H1 (cell line): Measurements from ENCODE around the gene ONECUT3. TPM values are rescaled to one million over a fixed set of nuclear protein-coding genes. Genes with fewer than 3 reads are reported as not detected.

ENCODE experiments used
- BCL11A ChIP-seq, 2 experiments: IDR thresholded peaks; one replicate each; pipeline ENCODE4 v1.6.1; 2011; ENCODE audit warnings: low read depth in 2 of 2, low read length in 2 of 2, mild to moderate bottlenecking in 2 of 2
- HDAC6 ChIP-seq: IDR thresholded peaks from one replicate; pipeline ENCODE4 v1.7.1; 2012; ENCODE audit warnings: low read depth, mild to moderate bottlenecking, inconsistent platforms, low read length, moderate library complexity
- JUN ChIP-seq: IDR thresholded peaks from 2 replicates; pipeline ENCODE4 v1.6.1; 2011; ENCODE audit warnings: low read depth, mild to moderate bottlenecking, improper control_type of control experiment, low read length
- NANOG ChIP-seq: IDR thresholded peaks from 2 replicates; pipeline ENCODE4 v1.6.1; 2011; ENCODE audit warnings: low read length, low read depth, mild to moderate bottlenecking, inconsistent platforms; ENCODE audit not compliant: insufficient read depth, poor library complexity, severe bottlenecking
- SIN3A ChIP-seq, 2 experiments: IDR thresholded peaks in 1 of 2; conservative IDR thresholded peaks in 1 of 2; 2 replicates each; pipeline ENCODE4 v1.6.1; 2011 to 2012; ENCODE audit warnings: low read length in 2 of 2, improper control_type of control experiment in 1 of 2, low read depth in 1 of 2, mild to moderate bottlenecking in 1 of 2
- SP1 ChIP-seq: IDR thresholded peaks from 2 replicates; pipeline ENCODE4 v1.6.1; 2011; ENCODE audit warnings: low read depth, low read length
- SP4 ChIP-seq: IDR thresholded peaks from 2 replicates; pipeline ENCODE4 v1.6.1; 2012; ENCODE audit warnings: low read length, inconsistent platforms
- SRF ChIP-seq: IDR thresholded peaks from 2 replicates; pipeline ENCODE4 v1.6.1; 2011; ENCODE audit warnings: mild to moderate bottlenecking, low read depth, low read length, moderate library complexity
- TBP ChIP-seq: IDR thresholded peaks from 2 replicates; pipeline ENCODE4 v1.6.1; 2011; ENCODE audit warnings: low read depth, low read length, improper control_type of control experiment
- TEAD4 ChIP-seq: IDR thresholded peaks from 2 replicates; pipeline ENCODE4 v1.6.1; 2012; ENCODE audit warnings: low read depth, low read length, inconsistent platforms, mixed read lengths
- polyA plus RNA-seq, 7 experiments: library from polyadenylated mRNA; depleted of rRNA in 3 of 7; stranded (reverse) in 5 of 7; unstranded in 2 of 7; fragments of >200 nt in 5 of 7; fragments of 200-250 nt in 2 of 7; gene quantifications; 1 replicate in 5 of 7; 2 replicates in 1 of 7; 4 replicates in 1 of 7; pipeline versions ENCODE4 v1.2.1 to v1.2.3, GENCODE V29; 2011 to 2013; ENCODE audit warnings: missing spikeins in 2 of 7, mixed read lengths in 2 of 7
- total RNA-seq: library from RNA; stranded (reverse); fragmentation: NEBNext Ultra II Directional; extraction: Animal tissue kit (Norgen Biotek cat#: 25700); gene quantifications from 2 replicates; pipeline ENCODE4 v1.2.1, GENCODE V29; 2021
- TF ChIP-seq, protein P1 (sequence below): fragments of 300-600 bp; sonication (generic); IDR thresholded peaks from 2 replicates; pipeline ENCODE4 v1.7.1; 2012; ENCODE audit warnings: low read length, moderate library complexity, mild to moderate bottlenecking, inconsistent platforms; ENCODE audit not compliant: insufficient replicate concordance

Gene ONECUT3
- total and polyA plus RNA-seq, 2 of the 8 experiments (the other 6 are each of a cell fraction or from before 2014, with no cell fraction given), result not detected

DNA sequence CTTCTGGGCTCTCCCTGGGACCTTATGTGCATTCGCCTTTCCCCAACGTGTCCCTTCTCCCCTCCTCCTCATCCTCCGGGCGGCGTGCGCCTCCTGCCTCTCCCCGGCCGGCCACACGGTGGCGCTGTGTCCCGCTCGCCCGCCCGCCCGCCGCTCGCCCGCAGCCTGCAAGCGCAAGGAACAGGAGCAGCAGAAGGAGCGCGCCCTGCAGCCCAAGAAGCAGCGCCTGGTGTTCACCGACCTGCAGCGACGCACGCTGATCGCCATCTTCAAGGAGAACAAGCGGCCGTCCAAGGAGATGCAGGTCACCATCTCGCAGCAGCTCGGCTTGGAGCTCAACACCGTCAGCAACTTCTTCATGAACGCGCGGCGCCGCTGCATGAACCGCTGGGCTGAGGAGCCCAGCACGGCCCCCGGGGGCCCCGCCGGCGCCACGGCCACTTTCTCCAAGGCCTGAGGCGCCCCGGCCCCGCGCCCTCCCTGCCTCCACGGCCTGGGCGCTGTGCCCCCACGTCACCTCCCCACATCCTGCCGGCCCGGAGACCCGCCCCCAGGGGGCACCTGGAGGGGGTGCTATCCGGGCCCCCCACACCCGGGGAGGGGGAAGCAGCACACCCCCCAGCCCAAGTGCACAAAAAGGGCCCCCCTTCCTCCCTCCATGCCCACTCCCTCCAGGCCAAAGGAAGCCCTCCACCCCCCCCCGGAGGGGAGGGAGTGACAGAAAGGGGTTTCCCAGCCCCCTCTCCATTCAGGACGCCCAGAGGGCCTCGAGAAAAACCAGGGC is 21.9 kb downstream of the ONECUT3 start (continued):
- no peak for TF ChIP-seq SP1
- TF ChIP-seq JUN, result no peak
- TF ChIP-seq TEAD4, result no peak
- TF ChIP-seq SIN3A (conservative IDR thresholded peaks at IDR 0.05 in 1 of 2, IDR thresholded peaks at IDR 0.05 in 1 of 2; ENCODE audit: low read depth in 1 of 2, low read length in 2 of 2), result no peak
- peak; percentile 32; the same call in 1 of the 2 replicates for TF ChIP-seq SRF
- no peak for TF ChIP-seq BCL11A (IDR thresholded peaks at IDR 0.05; ENCODE audit: low read depth in 2 of 2, low read length in 2 of 2)
- no peak for TF ChIP-seq NANOG
- no peak for TF ChIP-seq HDAC6
- TF ChIP-seq, protein P1, sequence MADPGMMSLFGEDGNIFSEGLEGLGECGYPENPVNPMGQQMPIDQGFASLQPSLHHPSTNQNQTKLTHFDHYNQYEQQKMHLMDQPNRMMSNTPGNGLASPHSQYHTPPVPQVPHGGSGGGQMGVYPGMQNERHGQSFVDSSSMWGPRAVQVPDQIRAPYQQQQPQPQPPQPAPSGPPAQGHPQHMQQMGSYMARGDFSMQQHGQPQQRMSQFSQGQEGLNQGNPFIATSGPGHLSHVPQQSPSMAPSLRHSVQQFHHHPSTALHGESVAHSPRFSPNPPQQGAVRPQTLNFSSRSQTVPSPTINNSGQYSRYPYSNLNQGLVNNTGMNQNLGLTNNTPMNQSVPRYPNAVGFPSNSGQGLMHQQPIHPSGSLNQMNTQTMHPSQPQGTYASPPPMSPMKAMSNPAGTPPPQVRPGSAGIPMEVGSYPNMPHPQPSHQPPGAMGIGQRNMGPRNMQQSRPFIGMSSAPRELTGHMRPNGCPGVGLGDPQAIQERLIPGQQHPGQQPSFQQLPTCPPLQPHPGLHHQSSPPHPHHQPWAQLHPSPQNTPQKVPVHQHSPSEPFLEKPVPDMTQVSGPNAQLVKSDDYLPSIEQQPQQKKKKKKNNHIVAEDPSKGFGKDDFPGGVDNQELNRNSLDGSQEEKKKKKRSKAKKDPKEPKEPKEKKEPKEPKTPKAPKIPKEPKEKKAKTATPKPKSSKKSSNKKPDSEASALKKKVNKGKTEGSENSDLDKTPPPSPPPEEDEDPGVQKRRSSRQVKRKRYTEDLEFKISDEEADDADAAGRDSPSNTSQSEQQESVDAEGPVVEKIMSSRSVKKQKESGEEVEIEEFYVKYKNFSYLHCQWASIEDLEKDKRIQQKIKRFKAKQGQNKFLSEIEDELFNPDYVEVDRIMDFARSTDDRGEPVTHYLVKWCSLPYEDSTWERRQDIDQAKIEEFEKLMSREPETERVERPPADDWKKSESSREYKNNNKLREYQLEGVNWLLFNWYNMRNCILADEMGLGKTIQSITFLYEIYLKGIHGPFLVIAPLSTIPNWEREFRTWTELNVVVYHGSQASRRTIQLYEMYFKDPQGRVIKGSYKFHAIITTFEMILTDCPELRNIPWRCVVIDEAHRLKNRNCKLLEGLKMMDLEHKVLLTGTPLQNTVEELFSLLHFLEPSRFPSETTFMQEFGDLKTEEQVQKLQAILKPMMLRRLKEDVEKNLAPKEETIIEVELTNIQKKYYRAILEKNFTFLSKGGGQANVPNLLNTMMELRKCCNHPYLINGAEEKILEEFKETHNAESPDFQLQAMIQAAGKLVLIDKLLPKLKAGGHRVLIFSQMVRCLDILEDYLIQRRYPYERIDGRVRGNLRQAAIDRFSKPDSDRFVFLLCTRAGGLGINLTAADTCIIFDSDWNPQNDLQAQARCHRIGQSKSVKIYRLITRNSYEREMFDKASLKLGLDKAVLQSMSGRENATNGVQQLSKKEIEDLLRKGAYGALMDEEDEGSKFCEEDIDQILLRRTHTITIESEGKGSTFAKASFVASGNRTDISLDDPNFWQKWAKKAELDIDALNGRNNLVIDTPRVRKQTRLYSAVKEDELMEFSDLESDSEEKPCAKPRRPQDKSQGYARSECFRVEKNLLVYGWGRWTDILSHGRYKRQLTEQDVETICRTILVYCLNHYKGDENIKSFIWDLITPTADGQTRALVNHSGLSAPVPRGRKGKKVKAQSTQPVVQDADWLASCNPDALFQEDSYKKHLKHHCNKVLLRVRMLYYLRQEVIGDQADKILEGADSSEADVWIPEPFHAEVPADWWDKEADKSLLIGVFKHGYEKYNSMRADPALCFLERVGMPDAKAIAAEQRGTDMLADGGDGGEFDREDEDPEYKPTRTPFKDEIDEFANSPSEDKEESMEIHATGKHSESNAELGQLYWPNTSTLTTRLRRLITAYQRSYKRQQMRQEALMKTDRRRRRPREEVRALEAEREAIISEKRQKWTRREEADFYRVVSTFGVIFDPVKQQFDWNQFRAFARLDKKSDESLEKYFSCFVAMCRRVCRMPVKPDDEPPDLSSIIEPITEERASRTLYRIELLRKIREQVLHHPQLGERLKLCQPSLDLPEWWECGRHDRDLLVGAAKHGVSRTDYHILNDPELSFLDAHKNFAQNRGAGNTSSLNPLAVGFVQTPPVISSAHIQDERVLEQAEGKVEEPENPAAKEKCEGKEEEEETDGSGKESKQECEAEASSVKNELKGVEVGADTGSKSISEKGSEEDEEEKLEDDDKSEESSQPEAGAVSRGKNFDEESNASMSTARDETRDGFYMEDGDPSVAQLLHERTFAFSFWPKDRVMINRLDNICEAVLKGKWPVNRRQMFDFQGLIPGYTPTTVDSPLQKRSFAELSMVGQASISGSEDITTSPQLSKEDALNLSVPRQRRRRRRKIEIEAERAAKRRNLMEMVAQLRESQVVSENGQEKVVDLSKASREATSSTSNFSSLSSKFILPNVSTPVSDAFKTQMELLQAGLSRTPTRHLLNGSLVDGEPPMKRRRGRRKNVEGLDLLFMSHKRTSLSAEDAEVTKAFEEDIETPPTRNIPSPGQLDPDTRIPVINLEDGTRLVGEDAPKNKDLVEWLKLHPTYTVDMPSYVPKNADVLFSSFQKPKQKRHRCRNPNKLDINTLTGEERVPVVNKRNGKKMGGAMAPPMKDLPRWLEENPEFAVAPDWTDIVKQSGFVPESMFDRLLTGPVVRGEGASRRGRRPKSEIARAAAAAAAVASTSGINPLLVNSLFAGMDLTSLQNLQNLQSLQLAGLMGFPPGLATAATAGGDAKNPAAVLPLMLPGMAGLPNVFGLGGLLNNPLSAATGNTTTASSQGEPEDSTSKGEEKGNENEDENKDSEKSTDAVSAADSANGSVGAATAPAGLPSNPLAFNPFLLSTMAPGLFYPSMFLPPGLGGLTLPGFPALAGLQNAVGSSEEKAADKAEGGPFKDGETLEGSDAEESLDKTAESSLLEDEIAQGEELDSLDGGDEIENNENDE, result no peak
- TF ChIP-seq SP4, result 0 out of 2 replicates have a peak, but pooled peaks have one; percentile 32
- no peak for TF ChIP-seq TBP
